Body of pancreas (tissue), 4 donors: ENCODE measurements around the gene URB1.

ENCODE experiments used
- CTCF ChIP-seq, 7 experiments: fragments of 450-650 bp in 4 of 7; fragments of 200-600 bp in 3 of 7; sonication (generic) in 3 of 7; IDR thresholded peaks; one replicate each; pipeline ENCODE4 v1.5.1; 2016 to 2019; ENCODE audit warnings: antibody characterized with exemption in 7 of 7
- POLR2A ChIP-seq, 3 donors: fragments of 450-650 bp; IDR thresholded peaks; one replicate each; pipeline ENCODE4 v1.6.1; 2016; ENCODE audit warnings: antibody characterized with exemption in 3 of 3, mild to moderate bottlenecking in 2 of 3

GRCh38 chr21:32312326-32312725 lies 80.5 kb downstream of the URB1 start:
- TF ChIP-seq CTCF (IDR thresholded peaks at IDR 0.05) = no peak
- no peak for TF ChIP-seq POLR2A (IDR thresholded peaks at IDR 0.05)
